Upper lobe of left lung (tissue), 4 donors: ENCODE results near the gene SGMS1.

ENCODE experiments used
- EP300 ChIP-seq, 4 donors: sonication (generic); formaldehyde crosslinking; IDR thresholded peaks; one replicate each; pipeline ENCODE4 v1.5.1; 2017; ENCODE audit warnings: antibody characterized with exemption in 4 of 4, control low read depth in 2 of 4
- POLR2A ChIP-seq, 4 donors: fragments of 450-650 bp; IDR thresholded peaks; one replicate each; pipeline ENCODE4 v1.5.1; 2016 to 2017; ENCODE audit warnings: antibody characterized with exemption in 4 of 4, mild to moderate bottlenecking in 2 of 4
- TF ChIP-seq, protein P1 (sequence below), 6 experiments: fragments of 450-650 bp in 4 of 6; fragments of 200-600 bp in 2 of 6; sonication (generic) in 2 of 6; IDR thresholded peaks; one replicate each; pipeline ENCODE4 v1.5.1; 2016 to 2019; ENCODE audit warnings: antibody characterized with exemption in 6 of 6

DNA sequence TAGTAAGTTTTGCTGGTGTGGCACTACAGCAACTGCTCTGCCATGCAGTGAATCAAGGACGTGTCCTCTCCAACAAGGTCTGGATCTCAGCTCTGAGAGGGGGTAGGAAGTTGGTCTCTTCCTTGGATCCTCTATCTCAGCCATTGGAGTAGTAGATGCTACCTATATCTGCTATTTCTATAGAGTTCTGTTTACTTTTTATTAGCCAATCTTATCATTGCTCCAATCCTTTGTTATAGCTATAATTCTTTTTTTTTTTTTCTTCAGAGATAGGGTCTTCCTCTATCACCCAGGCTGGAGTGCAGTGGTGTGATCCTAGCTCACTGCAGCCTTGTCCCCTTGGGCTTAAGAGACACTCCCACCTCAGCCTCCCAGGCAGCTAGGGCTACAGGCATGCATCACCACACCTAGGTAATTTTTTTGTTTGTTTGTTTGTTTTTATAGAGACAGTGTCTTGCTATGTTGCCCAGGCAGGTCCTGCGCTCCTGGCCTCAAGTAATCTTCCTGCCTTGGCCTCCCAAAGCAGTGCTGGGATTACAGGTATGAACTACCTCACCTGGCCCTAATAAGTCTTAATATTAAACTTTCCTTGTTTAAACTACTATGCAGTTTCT is 217.2 kb downstream of the SGMS1 start:
- TF ChIP-seq EP300 (IDR thresholded peaks at IDR 0.05) (no peak), POLR2A (IDR thresholded peaks at IDR 0.05) (no peak)
- TF ChIP-seq, protein P1, sequence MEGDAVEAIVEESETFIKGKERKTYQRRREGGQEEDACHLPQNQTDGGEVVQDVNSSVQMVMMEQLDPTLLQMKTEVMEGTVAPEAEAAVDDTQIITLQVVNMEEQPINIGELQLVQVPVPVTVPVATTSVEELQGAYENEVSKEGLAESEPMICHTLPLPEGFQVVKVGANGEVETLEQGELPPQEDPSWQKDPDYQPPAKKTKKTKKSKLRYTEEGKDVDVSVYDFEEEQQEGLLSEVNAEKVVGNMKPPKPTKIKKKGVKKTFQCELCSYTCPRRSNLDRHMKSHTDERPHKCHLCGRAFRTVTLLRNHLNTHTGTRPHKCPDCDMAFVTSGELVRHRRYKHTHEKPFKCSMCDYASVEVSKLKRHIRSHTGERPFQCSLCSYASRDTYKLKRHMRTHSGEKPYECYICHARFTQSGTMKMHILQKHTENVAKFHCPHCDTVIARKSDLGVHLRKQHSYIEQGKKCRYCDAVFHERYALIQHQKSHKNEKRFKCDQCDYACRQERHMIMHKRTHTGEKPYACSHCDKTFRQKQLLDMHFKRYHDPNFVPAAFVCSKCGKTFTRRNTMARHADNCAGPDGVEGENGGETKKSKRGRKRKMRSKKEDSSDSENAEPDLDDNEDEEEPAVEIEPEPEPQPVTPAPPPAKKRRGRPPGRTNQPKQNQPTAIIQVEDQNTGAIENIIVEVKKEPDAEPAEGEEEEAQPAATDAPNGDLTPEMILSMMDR (IDR thresholded peaks at IDR 0.05) = no peak
